ENCODE data around the gene CA10.

The CA10 gene

GRCh38 chr17:51645056-51645455, 513.5 kb downstream of the CA10 start:
- no peak for DNase-seq (ENCODE audit: low spot score)
- H3K4me3 ChIP-seq: no peak overlapping the region
- no peak overlapping the region for H3K27ac ChIP-seq
- TF ChIP-seq CTCF (IDR thresholded peaks at IDR 0.05): no peak

GRCh38 chr17:51643702-51644490, 514.6 kb downstream of the CA10 start:
- Histone ChIP-seq H3K4me3 (no peak overlapping the region), H3K27ac (no peak overlapping the region)
- no peak for DNase-seq (ENCODE audit: low spot score)
- no peak for TF ChIP-seq CTCF (IDR thresholded peaks at IDR 0.05)

- Histone ChIP-seq H3K4me3 (no peak overlapping the region), H3K27ac (no peak overlapping the region)
- no peak for DNase-seq (ENCODE audit: low spot score)
- no peak for TF ChIP-seq CTCF (IDR thresholded peaks at IDR 0.05)
Observed at GRCh38 chr17:51642029-51642428, 516.5 kb downstream of the CA10 start.

- Histone ChIP-seq H3K27ac (no peak overlapping the region), H3K4me3 (no peak overlapping the region)
- TF ChIP-seq CTCF (IDR thresholded peaks at IDR 0.05): no peak
- no peak for DNase-seq (ENCODE audit: low spot score)
Observed at GRCh38 chr17:51640108-51640622, 518.3 kb downstream of the CA10 start.

- no peak for DNase-seq (ENCODE audit: low spot score)
- no peak for TF ChIP-seq CTCF (IDR thresholded peaks at IDR 0.05)
Observed at GRCh38 chr17:51638971-51639370, 519.5 kb downstream of the CA10 start.

GRCh38 chr17:51636291-51636690, 522.2 kb downstream of the CA10 start:
- Histone ChIP-seq H3K4me3 (no peak overlapping the region), H3K27ac (no peak overlapping the region)
- no peak for TF ChIP-seq CTCF (IDR thresholded peaks at IDR 0.05)
- DNase-seq (ENCODE audit: low spot score): no peak

More at GRCh38 chr17:51638971-51639370, 519.5 kb downstream of the CA10 start:
- Histone ChIP-seq H3K27ac (no peak overlapping the region), H3K4me3 (no peak overlapping the region)

- no peak for TF ChIP-seq CTCF (IDR thresholded peaks at IDR 0.05)
- H3K27ac ChIP-seq: no peak overlapping the region
- H3K4me3 ChIP-seq: no peak overlapping the region
- no peak for DNase-seq (ENCODE audit: low spot score)
Observed at GRCh38 chr17:51630101-51630671, 528.3 kb downstream of the CA10 start.

Data from coronary artery (tissue), 2 donors.